ENCODE results near the gene NSMF. TPM values are rescaled to one million over a fixed set of nuclear protein-coding genes. Genes with fewer than 3 reads are reported as not detected.

NSMF gene
- total and polyA plus RNA-seq, 2 of the 8 experiments (the other 6 are each of a cell fraction or from before 2014, with no cell fraction given): 56.7 to 65.1 TPM

DNA sequence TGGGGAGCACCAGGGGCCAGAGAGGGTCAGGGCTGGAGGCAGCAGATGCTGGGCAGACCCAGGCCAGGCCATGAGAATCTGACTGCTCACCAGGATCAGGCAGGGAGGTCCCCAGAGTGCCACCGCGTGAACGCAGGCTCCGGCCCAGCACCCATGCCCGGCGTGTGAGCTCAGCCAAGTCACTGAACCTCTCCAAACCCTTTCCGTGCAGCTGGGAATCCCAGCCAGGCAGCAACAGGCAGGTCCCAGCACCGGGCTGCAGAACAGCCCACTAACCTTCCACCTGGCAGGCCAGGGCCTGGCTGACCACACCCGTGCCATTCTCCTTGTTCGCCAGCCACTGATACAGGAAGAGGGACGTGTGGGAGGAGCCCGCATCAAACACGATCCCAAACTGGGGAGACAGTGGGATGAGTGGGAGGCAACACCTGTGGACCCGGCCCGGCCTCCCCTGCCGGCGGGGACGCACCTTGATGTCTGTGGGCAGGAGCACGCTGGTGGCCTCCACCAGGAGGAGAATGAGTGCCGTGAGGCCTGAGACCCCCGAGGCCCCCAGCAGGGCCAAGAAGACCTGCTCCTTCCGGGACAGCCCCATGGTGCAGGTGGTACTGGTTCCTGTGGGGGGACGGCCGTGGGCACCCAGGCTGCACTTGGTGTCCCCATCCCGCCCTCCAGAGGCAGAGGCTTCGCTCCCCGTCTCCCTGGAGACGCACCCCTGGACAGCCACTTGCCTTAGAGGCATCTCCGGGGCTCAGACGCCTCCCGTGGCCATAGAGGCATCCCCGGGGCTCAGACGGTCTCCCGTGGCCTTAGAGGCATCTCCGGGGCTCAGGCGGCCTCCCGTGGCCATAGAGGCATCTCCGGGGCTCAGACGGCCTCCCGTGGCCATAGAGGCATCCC, 21.2 kb downstream of the NSMF start (continued):
- TF ChIP-seq, protein P1, sequence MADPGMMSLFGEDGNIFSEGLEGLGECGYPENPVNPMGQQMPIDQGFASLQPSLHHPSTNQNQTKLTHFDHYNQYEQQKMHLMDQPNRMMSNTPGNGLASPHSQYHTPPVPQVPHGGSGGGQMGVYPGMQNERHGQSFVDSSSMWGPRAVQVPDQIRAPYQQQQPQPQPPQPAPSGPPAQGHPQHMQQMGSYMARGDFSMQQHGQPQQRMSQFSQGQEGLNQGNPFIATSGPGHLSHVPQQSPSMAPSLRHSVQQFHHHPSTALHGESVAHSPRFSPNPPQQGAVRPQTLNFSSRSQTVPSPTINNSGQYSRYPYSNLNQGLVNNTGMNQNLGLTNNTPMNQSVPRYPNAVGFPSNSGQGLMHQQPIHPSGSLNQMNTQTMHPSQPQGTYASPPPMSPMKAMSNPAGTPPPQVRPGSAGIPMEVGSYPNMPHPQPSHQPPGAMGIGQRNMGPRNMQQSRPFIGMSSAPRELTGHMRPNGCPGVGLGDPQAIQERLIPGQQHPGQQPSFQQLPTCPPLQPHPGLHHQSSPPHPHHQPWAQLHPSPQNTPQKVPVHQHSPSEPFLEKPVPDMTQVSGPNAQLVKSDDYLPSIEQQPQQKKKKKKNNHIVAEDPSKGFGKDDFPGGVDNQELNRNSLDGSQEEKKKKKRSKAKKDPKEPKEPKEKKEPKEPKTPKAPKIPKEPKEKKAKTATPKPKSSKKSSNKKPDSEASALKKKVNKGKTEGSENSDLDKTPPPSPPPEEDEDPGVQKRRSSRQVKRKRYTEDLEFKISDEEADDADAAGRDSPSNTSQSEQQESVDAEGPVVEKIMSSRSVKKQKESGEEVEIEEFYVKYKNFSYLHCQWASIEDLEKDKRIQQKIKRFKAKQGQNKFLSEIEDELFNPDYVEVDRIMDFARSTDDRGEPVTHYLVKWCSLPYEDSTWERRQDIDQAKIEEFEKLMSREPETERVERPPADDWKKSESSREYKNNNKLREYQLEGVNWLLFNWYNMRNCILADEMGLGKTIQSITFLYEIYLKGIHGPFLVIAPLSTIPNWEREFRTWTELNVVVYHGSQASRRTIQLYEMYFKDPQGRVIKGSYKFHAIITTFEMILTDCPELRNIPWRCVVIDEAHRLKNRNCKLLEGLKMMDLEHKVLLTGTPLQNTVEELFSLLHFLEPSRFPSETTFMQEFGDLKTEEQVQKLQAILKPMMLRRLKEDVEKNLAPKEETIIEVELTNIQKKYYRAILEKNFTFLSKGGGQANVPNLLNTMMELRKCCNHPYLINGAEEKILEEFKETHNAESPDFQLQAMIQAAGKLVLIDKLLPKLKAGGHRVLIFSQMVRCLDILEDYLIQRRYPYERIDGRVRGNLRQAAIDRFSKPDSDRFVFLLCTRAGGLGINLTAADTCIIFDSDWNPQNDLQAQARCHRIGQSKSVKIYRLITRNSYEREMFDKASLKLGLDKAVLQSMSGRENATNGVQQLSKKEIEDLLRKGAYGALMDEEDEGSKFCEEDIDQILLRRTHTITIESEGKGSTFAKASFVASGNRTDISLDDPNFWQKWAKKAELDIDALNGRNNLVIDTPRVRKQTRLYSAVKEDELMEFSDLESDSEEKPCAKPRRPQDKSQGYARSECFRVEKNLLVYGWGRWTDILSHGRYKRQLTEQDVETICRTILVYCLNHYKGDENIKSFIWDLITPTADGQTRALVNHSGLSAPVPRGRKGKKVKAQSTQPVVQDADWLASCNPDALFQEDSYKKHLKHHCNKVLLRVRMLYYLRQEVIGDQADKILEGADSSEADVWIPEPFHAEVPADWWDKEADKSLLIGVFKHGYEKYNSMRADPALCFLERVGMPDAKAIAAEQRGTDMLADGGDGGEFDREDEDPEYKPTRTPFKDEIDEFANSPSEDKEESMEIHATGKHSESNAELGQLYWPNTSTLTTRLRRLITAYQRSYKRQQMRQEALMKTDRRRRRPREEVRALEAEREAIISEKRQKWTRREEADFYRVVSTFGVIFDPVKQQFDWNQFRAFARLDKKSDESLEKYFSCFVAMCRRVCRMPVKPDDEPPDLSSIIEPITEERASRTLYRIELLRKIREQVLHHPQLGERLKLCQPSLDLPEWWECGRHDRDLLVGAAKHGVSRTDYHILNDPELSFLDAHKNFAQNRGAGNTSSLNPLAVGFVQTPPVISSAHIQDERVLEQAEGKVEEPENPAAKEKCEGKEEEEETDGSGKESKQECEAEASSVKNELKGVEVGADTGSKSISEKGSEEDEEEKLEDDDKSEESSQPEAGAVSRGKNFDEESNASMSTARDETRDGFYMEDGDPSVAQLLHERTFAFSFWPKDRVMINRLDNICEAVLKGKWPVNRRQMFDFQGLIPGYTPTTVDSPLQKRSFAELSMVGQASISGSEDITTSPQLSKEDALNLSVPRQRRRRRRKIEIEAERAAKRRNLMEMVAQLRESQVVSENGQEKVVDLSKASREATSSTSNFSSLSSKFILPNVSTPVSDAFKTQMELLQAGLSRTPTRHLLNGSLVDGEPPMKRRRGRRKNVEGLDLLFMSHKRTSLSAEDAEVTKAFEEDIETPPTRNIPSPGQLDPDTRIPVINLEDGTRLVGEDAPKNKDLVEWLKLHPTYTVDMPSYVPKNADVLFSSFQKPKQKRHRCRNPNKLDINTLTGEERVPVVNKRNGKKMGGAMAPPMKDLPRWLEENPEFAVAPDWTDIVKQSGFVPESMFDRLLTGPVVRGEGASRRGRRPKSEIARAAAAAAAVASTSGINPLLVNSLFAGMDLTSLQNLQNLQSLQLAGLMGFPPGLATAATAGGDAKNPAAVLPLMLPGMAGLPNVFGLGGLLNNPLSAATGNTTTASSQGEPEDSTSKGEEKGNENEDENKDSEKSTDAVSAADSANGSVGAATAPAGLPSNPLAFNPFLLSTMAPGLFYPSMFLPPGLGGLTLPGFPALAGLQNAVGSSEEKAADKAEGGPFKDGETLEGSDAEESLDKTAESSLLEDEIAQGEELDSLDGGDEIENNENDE (IDR thresholded peaks at IDR 0.05; ENCODE audit: insufficient replicate concordance, low read length): no peak
- no peak for TF ChIP-seq SP4 (IDR thresholded peaks at IDR 0.05; ENCODE audit: low read length)

Data from H1 (cell line).